Amniotic stem cell (primary cell): ENCODE results near the gene TCHP.
A peak's percentile ranks its signal among the peaks of the same experiment; 100 is the strongest.

ENCODE experiments used
- DNase-seq: peaks from one replicate; lab custom pipeline; 2025; lab: John Stamatoyannopoulos, UW

TCHP gene

DNA sequence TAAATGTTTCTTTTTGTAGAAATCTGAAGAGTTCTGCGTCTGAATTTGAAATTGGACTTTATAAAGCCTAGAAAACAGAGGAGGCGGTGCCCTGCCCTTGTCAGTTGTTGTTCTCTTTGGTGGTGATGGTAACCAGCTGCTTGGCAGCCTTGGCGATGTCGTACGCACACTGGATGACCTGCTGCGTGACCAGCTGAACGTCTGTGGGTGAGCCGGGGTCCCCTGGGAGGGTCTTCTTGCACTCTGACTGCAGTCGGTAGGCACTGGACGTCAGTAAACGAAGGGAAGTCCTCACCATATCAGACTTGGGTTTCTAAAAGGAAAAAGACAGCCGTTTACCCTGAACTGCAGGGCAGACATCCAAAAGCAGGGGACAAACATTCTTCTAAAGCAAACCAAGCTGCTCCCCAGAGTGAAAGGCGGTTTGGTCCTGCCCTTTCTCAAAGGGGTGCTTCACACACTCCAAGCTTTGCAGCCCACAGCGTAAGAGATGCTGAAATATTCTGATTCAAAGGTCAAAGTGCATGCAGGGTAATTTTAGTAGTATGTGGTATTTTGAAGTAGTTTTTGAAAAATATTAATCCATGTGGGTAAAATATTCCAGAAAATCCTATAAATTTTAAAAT lies 32.9 kb downstream of the TCHP start:
- DNase-seq, result no peak

GRCh38 chr12:109934026-109934425 lies 34.0 kb downstream of the TCHP start:
- DNase-seq, result no peak

DNA sequence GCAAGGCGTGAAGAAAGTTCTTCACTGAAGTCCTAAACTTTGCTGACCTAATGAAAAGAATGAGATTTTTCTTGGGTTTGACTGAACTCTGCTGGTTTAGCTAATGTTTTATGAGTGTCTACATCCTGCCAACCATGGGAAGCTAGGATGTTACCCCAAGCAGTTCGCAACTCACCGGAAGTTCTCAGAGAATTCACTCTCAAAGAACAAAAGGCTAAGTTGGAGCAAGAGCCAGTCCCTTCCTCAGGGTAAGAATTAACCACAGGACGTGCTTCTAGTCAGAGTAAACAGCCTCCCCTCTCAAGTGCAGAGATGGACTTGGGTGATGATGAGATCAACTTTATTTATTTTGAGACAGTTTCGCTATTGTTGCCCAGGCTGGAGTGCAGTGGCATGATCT lies 37.3 kb downstream of the TCHP start:
- DNase-seq, result no peak

- no peak for DNase-seq
Observed at GRCh38 chr12:109938947-109939346, 38.9 kb downstream of the TCHP start.

GRCh38 chr12:109939504-109939903 lies 39.4 kb downstream of the TCHP start:
- DNase-seq, result no peak

DNA sequence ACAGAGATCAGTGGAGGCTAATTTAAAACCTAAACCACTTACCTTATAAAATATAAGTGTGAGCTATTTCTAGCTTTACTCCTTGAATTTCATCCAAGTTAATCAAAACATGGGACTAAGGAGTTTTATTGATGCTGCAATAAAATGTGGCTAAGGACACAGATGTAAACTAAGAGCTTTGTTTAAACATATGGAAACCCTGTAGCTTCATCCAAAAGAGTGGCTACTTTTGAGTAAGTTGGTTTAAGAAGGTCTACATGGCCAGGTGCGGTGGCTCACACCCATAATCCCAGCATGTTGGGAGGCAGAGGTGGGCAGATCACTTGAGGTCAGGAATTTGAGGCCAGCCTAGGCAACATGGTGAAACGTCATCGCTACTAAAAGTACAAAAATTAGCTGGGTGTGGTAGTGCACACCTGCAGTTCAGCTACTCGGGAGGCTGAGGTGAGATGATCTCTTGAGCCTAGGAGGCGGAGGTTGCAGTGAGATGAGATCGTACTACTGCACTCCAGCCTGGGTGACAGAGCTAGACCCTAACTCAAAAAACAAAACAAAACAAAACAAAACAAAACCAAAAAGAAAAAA lies 40.4 kb downstream of the TCHP start:
- DNase-seq, result no peak

GRCh38 chr12:109943811-109944210 lies 43.7 kb downstream of the TCHP start:
- DNase-seq, result no peak

DNA sequence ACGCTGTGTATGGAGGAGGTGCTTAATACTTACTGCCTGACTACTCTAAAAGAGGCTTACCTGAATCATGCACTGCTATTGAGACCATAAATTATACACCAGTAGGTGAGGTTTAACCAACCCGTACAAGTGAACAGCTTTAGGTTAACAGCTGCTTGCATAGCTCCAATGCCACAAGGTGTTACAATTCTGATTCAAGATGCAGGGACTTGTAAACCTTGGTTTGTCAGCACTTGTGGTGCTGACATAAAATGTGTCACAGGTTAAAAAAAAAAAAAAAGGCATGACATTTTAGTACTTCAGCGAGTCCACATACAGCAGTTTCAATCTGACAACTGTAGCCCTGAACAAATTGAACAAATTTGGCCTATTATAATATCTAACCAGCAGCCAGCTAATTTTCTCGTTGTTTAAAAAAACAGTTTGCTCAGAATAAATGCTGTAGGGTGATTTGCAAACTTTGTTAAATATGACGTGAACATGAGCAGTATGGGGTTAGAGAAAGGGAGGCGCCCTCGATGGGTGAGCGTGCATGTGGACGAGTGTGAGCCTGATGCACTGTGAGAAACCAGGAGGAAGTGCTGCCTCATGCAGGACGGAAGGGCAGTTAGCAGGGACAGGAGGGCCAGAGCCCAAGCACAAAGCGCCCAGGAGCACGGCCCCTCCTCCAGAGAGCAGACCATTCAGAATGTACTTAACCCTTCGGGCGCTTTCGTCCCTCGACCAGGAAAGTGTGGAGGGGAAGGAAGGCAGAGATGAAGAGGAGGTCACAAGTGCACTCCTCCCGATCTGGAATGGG lies 44.7 kb downstream of the TCHP start:
- no peak for DNase-seq

DNA sequence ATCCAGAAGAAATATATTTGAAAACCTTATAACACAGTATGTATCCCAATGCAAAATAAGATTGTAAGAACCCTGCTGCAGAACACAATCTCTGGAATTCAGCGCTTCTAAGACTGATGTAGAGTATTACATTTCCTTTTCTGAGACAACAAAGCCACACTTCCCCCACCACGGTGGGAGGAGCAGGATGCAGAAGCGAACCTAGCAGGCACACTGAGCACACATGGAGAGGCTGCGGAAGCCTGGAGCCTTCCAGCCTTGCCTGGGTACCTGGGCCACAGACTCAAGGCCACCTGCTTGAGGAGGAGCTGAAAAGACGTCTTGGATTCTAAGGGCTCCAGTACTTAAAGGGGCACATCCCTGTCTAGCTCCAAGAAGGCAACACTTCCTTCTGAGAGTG lies 46.4 kb downstream of the TCHP start:
- DNase-seq, result no peak

DNA sequence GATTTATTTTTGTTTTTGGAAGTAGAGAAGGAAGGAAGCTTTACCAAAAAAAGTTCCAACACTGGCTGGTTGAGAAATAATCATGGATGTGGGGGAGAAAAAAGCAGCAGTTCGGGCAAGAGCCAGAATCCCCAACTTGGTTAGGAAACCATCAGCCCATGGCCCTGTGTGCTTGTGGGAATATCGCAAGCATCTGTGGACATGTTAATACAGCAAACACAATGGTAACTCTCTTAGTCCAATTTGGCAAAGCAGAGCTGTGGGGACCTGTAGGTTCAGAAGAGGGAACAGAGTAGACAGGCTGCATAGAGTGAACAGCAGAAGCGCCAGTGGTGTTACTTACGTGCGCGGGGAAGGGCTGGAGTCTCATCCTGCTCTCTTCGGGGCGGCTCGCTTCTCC lies 46.8 kb downstream of the TCHP start:
- DNase-seq, result no peak

GRCh38 chr12:109947521-109947920 lies 47.4 kb downstream of the TCHP start:
- no peak for DNase-seq

DNA sequence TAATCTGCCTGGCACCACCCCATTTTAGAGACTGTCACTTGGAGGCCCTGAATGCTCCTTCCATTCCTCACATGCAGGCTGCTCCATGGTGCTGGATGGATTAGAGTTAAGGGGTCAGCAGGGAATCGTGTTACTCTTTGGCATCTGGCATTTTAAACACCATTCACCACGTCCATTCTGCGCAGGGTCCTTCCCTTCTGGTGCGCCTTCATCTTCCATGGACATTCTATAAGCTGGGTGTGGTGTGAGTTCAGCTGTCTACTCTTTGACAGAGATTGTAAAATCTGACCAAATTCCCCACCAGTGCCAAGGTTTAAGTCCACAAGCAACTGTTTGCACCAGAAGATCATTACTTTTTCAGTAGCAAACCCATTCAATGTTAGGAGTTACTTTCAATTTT lies 48.3 kb downstream of the TCHP start:
- no peak for DNase-seq

DNA sequence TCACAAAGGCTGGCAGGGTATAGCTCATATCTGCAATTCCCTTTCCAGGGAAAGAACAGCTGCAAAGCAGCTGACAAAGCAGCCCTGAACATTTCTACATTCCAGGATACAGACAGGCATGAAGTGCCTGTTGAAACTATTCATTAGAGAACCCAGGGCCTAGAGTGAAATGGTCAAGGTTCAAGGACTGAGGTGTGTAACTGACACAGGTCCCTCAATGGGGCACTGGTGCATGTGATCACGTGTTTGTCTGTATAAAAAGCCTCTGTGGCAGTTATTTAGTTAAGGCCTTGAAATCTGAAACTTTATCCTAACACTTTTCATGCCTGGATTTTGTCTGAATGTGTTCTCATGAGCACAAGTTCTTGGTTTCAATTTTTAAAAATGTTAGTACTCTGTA lies 49.0 kb downstream of the TCHP start:
- DNase-seq, result no peak

- no peak for DNase-seq
Observed at GRCh38 chr12:109950625-109951024, 50.6 kb downstream of the TCHP start.

DNA sequence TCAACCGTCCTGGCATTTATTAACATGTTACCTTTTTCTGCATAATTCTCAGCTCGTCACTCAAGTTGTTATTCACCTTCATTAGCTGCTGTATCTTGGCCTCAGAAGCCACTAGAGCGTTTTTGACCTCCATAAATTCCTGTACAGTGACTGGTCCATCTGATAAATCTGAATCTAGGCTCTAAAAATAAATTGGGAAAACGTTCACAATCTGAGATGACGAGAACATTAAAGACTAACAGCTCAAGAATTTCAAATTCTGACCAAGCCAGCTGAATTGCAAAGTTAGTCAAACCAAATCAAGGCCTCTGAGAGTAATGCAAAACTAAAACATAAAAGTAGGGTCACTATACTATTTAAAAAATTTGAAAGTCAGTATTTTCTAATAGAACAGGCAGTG lies 51.1 kb downstream of the TCHP start:
- peak; percentile 79 for DNase-seq

DNA sequence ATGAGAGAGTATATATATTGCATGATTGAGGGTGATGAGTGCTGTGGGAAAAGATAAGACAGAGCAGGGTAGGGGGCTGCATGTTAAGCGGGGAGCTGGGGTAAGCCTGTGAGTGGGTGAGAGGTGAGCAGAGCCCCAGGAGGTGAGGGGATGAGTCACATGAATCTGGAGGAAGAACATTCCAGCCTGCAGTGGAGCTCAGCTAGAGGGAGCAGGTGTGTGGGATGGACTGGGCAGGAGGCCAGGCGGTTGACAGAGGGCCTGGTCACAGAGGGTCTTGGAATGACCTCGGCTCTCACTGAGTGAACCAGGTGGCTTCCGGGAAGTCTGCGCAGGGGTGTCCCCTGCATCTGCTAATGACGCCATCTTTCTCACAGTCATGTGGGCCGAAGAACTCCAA lies 51.7 kb downstream of the TCHP start:
- DNase-seq, result no peak

DNA sequence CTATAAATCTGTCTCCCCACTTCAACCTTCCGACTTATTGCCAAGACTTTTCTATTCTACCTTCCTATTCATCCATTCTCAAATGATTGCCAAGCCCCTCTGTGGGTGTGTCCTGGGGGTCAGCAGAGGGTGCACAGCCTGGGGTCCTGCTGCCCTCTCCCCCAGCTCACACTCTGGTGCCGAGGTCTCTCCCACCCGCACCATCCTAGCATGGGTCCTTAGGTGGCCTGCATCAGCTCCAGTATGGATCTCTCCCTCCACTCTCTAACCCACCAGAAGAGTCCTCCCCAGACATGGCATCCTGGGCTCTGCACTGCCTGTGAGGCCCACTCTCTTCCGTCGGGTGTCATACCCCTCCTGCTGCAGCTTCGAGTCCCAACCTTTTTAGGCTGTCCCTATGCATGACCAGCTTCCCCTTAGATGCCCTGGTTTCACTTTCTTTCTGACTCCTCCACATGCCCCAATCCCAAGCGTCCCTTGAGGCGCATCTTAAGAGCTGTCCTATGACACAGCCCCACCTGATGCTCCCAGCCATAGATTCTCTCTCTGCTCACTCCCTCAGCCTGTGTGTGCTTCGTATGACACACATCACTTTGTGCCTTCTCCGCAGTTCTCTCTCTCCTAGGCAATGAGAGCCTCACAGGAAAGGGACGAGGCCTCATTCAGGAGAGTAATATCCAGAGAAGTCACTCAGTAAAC lies 52.2 kb downstream of the TCHP start:
- DNase-seq, result no peak

DNA sequence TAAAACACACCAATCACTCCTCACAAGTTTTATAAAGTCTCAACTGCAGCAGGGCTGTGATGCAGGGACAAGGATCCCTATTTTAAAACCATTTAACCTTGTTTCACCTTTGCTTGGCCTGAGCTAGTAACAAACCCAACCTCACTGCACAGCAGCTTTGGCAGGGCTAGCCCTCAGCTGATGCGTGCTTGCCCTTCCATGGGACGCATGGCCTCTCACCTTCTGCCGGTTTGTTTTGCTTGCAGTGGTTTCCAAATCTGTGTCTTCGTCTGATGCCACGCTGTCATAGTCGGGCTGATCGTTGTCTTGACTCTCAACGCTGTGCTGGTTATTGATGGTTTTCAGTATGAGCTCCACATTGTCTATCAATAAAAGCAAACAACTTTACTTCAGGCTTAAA lies 52.8 kb downstream of the TCHP start:
- no peak for DNase-seq

- DNase-seq, result no peak
Observed at GRCh38 chr12:109953656-109954055, 53.6 kb downstream of the TCHP start.

DNA sequence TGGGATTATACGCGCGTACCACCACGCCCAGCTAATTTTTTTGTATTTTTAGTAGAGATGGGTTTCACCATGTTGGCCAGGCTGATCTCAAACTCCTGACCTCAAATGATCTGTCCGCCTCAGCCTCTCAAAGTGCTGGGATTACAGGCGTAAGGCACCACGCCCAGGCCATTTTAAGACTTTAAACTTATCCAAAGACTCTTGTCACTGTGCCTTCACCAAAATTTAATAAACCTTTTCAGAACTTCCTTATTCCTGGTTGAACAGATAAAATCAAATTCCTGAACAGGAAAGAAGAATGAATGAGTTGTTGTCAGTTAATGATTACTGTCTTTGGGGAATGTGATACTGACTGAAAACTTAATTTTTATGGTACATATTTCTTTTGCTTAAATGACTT lies 58.3 kb downstream of the TCHP start:
- no peak for DNase-seq

GRCh38 chr12:109959411-109960093 lies 59.5 kb downstream of the TCHP start:
- DNase-seq, result no peak

- DNase-seq, result no peak
Observed at GRCh38 chr12:109961201-109961600, 61.1 kb downstream of the TCHP start.
